ENCODE measurements around the gene SKI.
A peak's percentile ranks its signal among the peaks of the same experiment; 100 is the strongest.

Gene SKI

GRCh38 chr1:2230781-2231531, 2.8 kb downstream of the SKI start:
- Histone ChIP-seq H3K9ac (ENCODE audit: low read length) (no peak overlapping the region), H3K27me3 (replicated peaks; ENCODE audit: insufficient read depth, low read length) (peaks cover 10% of the 10 kb centered on the region), H3K79me2 (ENCODE audit: low read length) (peaks cover 68% of the 10 kb centered on the region), H3K4me1 (ENCODE audit: low read length) (peaks cover 14% of the 10 kb centered on the region; the same call in 1 of the 2 replicates), H4K20me1 (ENCODE audit: insufficient read depth, low read length) (no peaks in the 10 kb centered on the region), H3F3A (ENCODE audit: insufficient read depth, low read length) (no peaks in the 10 kb centered on the region), H3K4me2 (ENCODE audit: low read depth, low read length) (peak overlapping the region; percentile 92; the same call in 1 of the 2 replicates), H2AFZ (ENCODE audit: low read length) (no peak overlapping the region), H3K9me2 (replicated peaks; ENCODE audit: insufficient read depth, low read length) (no peaks in the 10 kb centered on the region), H3K4me3 (ENCODE audit: low read length) (no peak overlapping the region), H3K9me3 (replicated peaks; ENCODE audit: insufficient read depth, low read length) (no peaks in the 10 kb centered on the region), H3K27ac (ENCODE audit: low read length) (no peak overlapping the region), H3K36me3 (replicated peaks; ENCODE audit: insufficient read depth, low read length) (no peaks in the 10 kb centered on the region)
- DNase-seq, result no peak
- no peak for TF ChIP-seq EZH2phosphoT487 (IDR thresholded peaks at IDR 0.05; ENCODE audit: low read length)
- TF ChIP-seq CTCF (IDR thresholded peaks at IDR 0.05; ENCODE audit: low read length), result no peak
- no peak for TF ChIP-seq EZH2 (optimal IDR thresholded peaks at IDR 0.05; ENCODE audit: low read depth, low read length)

DNA sequence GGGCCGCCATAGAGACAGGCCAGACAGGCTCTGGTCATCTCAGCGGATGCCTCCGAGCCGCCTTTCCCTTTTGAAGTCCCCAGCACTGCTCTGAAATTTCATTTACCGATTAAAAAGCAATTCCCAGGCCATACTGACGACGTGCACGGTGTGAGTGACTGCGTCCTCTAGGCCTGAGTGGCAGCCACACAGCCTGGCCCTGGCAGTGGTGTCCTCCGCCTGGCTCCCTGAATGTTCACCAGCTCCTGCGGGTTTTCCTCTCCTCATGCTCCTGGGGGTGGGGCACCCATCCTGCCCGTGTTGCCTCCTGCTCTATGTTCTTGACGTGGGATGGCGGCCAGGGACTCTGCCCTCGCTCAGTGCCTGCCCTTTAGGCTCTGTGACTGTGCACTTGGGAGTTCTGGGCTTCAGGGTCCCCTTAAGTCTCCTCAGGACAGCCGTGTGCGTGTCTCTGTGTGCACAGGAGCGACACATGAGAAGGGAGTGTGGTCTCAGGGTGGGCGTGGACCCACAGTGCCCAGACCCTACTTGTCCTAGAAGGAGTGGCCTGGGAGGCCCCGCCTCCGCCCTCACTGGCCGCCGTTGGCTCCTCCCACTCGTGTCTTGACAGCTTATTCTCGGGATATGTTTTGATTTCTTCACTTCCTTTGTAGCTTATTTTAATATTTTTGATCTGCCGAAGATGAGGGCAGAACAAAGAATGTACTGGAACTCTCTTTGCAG, 3.6 kb downstream of the SKI start:
- Histone ChIP-seq H2AFZ (ENCODE audit: low read length) (no peak overlapping the region), H3K79me2 (ENCODE audit: low read length) (peaks cover 73% of the 10 kb centered on the region), H3K4me1 (ENCODE audit: low read length) (peaks cover 14% of the 10 kb centered on the region; the same call in 1 of the 2 replicates), H3F3A (ENCODE audit: insufficient read depth, low read length) (no peaks in the 10 kb centered on the region), H3K4me2 (ENCODE audit: low read depth, low read length) (no peak overlapping the region), H3K9me2 (replicated peaks; ENCODE audit: insufficient read depth, low read length) (no peaks in the 10 kb centered on the region), H3K9me3 (replicated peaks; ENCODE audit: insufficient read depth, low read length) (no peaks in the 10 kb centered on the region), H3K36me3 (replicated peaks; ENCODE audit: insufficient read depth, low read length) (no peaks in the 10 kb centered on the region), H3K27me3 (replicated peaks; ENCODE audit: insufficient read depth, low read length) (peaks cover 3% of the 10 kb centered on the region), H3K4me3 (ENCODE audit: low read length) (no peak overlapping the region), H4K20me1 (ENCODE audit: insufficient read depth, low read length) (no peaks in the 10 kb centered on the region), H3K27ac (ENCODE audit: low read length) (no peak overlapping the region), H3K9ac (ENCODE audit: low read length) (no peak overlapping the region)
- DNase-seq, result no peak
- no peak for TF ChIP-seq CTCF (IDR thresholded peaks at IDR 0.05; ENCODE audit: low read length)
- no peak for TF ChIP-seq EZH2 (optimal IDR thresholded peaks at IDR 0.05; ENCODE audit: low read depth, low read length)
- TF ChIP-seq EZH2phosphoT487 (IDR thresholded peaks at IDR 0.05; ENCODE audit: low read length), result no peak

DNA sequence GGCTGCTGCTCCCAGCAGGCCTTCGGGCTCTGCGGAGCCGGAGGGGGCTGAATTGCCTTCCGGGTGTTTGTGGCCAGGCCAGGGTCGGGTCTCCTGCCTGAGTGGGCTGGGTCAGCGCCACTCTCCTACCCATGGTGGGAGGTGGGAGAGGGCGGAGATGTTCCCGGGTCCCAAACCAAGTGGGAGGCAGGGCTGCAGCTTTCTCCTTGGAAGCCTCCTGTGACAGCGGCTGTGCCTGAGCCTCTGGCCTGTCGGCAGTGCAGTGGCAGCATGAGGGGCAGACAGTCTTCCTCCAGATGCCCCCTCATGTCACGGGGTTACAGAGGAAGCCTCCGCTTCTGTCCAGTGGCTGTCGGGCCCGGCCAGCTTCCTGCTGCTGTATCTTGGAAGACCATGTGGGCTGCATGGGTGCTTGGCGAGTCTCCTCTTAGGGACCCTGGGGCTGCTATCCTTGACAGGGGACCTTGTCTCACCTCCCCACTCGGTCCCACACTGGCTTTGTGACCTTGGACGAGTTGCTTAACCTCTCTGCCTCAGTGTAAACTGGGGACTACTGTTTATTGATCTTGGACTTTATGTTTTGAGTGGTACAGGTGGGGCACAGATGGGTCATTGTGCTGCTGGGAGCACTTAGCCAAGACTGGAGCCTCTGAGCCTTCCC, 4.3 kb downstream of the SKI start:
- Histone ChIP-seq H3K9ac (ENCODE audit: low read length) (no peak overlapping the region), H3K36me3 (replicated peaks; ENCODE audit: insufficient read depth, low read length) (no peaks in the 10 kb centered on the region), H2AFZ (ENCODE audit: low read length) (no peak overlapping the region), H3K4me3 (ENCODE audit: low read length) (no peak overlapping the region), H3K4me1 (ENCODE audit: low read length) (peaks cover 14% of the 10 kb centered on the region; the same call in 1 of the 2 replicates), H3K27me3 (replicated peaks; ENCODE audit: insufficient read depth, low read length) (no peaks in the 10 kb centered on the region), H3K79me2 (ENCODE audit: low read length) (peaks cover 80% of the 10 kb centered on the region), H3K9me2 (replicated peaks; ENCODE audit: insufficient read depth, low read length) (no peaks in the 10 kb centered on the region), H4K20me1 (ENCODE audit: insufficient read depth, low read length) (no peaks in the 10 kb centered on the region), H3K9me3 (replicated peaks; ENCODE audit: insufficient read depth, low read length) (no peaks in the 10 kb centered on the region), H3K27ac (ENCODE audit: low read length) (no peak overlapping the region), H3F3A (ENCODE audit: insufficient read depth, low read length) (no peaks in the 10 kb centered on the region), H3K4me2 (ENCODE audit: low read depth, low read length) (no peak overlapping the region)
- TF ChIP-seq CTCF (IDR thresholded peaks at IDR 0.05; ENCODE audit: low read length), result no peak
- TF ChIP-seq EZH2phosphoT487 (IDR thresholded peaks at IDR 0.05; ENCODE audit: low read length), result no peak
- no peak for TF ChIP-seq EZH2 (optimal IDR thresholded peaks at IDR 0.05; ENCODE audit: low read depth, low read length)
- DNase-seq, result no peak

All from MM.1S (cell line).